HepG2 (cell line): ENCODE measurements around the gene PTPN14. TPM values are rescaled to one million over a fixed set of nuclear protein-coding genes. Genes with fewer than 3 reads are reported as not detected.

Source experiments
- ATAC-seq: fragments of 200-7000 bp; cut with Tn5 transposase; 3 replicates; pipeline ENCODE4 v1.9.1; 2020; ENCODE audit warnings: mild to moderate bottlenecking, moderate library complexity
- Bru-seq: library from RNA; stranded (reverse); fragments of 400-500 nt; gene quantifications from one replicate; lab custom pipeline; 2021; lab: Mats Ljungman, UMichigan
- BruChase-seq, 2 experiments: library from RNA; stranded (reverse); fragments of 400-500 nt; gene quantifications; one replicate each; lab custom pipeline; 2021; lab: Mats Ljungman, UMichigan
- BruUV-seq: library from RNA; stranded (reverse); fragments of 400-500 nt; replicated peaks from 2 replicates; lab custom pipeline; 2021; lab: Mats Ljungman, UMichigan
- CTCF ChIA-PET: fragments of 300-600 bp; formaldehyde crosslinking; extraction: SDS; loops from one replicate; lab custom pipeline; 2021; ENCODE audit warnings: low total read pairs, inconsistent platforms, low intra/inter-chr PET ratio; lab: Yijun Ruan, JAX
- POLR2A ChIA-PET: fragments of 350-600 bp; sonication (Branson Sonifier 250); formaldehyde crosslinking; loops from one replicate; lab custom pipeline; 2020; ENCODE audit warnings: antibody characterized with exemption, inconsistent platforms; lab: Yijun Ruan, JAX
- DNase-seq: peaks from one replicate; pipeline ENCODE4 v3.0.0-alpha.2; 2015; ENCODE audit warnings: low spot score
- FAIRE-seq: peaks from 3 replicates; lab custom pipeline; 2011; peaks lifted over from hg19 to GRCh38; lab: Jason Lieb, UNC
- H2AFZ ChIP-seq: one replicate; pipeline ENCODE4 v1.6.1; 2011; ENCODE audit warnings: low read length, inconsistent platforms
- H3K27ac ChIP-seq: fragments of 300-600 bp; 3 replicates; pipeline ENCODE4 v1.8.0; 2011; ENCODE audit warnings: mixed run types, mild to moderate bottlenecking, mixed read lengths, low read length, inconsistent platforms; ENCODE audit not compliant: insufficient read depth; ENCODE audit errors: extremely low read length
- H3K27me3 ChIP-seq, 2 experiments: fragments of 200-600 bp in 1 of 2; 2 replicates in 1 of 2; 3 replicates in 1 of 2; pipeline versions ENCODE4 v1.6.0 to v1.8.0; 2011; ENCODE audit warnings: low read length in 2 of 2, mild to moderate bottlenecking in 2 of 2, moderate library complexity in 2 of 2, inconsistent platforms in 1 of 2; ENCODE audit not compliant: insufficient read depth in 2 of 2, control insufficient read depth in 1 of 2
- H3K36me3 ChIP-seq, 2 experiments: fragments of 200-600 bp in 1 of 2; replicated peaks in 1 of 2; 2 replicates in 1 of 2; 3 replicates in 1 of 2; pipeline versions ENCODE4 v1.5.1 to v1.8.0; 2011; ENCODE audit warnings: low read length in 2 of 2, inconsistent platforms in 1 of 2; ENCODE audit not compliant: insufficient read depth in 2 of 2, control insufficient read depth in 1 of 2
- H3K4me1 ChIP-seq: 2 replicates; pipeline ENCODE4 v1.5.1; 2012; ENCODE audit warnings: low read length, inconsistent platforms; ENCODE audit not compliant: insufficient read depth
- H3K4me2 ChIP-seq: 2 replicates; pipeline ENCODE4 v1.6.0; 2011; ENCODE audit warnings: low read depth, low read length, inconsistent platforms
- H3K4me3 ChIP-seq, 3 experiments: fragments of 200-600 bp in 1 of 3; sonication (generic), shearing (Covaris generic) in 1 of 3; replicated peaks in 1 of 3; 2 replicates each; pipeline ENCODE4 v1.5.1; 2011 to 2016; ENCODE audit warnings: low read length in 3 of 3, inconsistent platforms in 2 of 3, low read depth in 2 of 3, mild to moderate bottlenecking in 2 of 3, control low read depth in 1 of 3, mixed read lengths in 1 of 3; ENCODE audit not compliant: insufficient read depth in 1 of 3
- H3K79me2 ChIP-seq: one replicate; pipeline ENCODE4 v1.6.1; 2011; ENCODE audit warnings: low read length, inconsistent platforms; ENCODE audit not compliant: insufficient read depth
- H3K9ac ChIP-seq: 2 replicates; pipeline ENCODE4 v1.6.0; 2011; ENCODE audit warnings: mild to moderate bottlenecking, low read depth, low read length, inconsistent platforms; ENCODE audit not compliant: insufficient read depth
- H3K9me3 ChIP-seq: 2 replicates; pipeline ENCODE4 v1.5.1; 2012; ENCODE audit warnings: mild to moderate bottlenecking, low read length
- H4K20me1 ChIP-seq: 2 replicates; pipeline ENCODE4 v1.6.0; 2011; ENCODE audit warnings: inconsistent platforms, mild to moderate bottlenecking, low read length, moderate library complexity; ENCODE audit not compliant: insufficient read depth
- GPN1 ChIP-seq: sonication (generic); formaldehyde crosslinking; IDR thresholded peaks from 2 replicates; pipeline ENCODE4 v1.5.1; 2020; ENCODE audit warnings: missing genetic modification reagents, borderline replicate concordance
- HMGXB4 ChIP-seq, 2 experiments: sonication (generic) in 1 of 2; formaldehyde crosslinking in 1 of 2; IDR thresholded peaks; 2 replicates each; pipeline versions ENCODE4 v1.4.0 to v1.6.1; 2018 to 2020; ENCODE audit warnings: missing genetic modification reagents in 2 of 2, borderline replicate concordance in 1 of 2, low read depth in 1 of 2, mild to moderate bottlenecking in 1 of 2, missing biosample characterization in 1 of 2
- SP2 ChIP-seq: sonication (generic); formaldehyde crosslinking; IDR thresholded peaks from 2 replicates; pipeline ENCODE4 v1.5.1; 2020; ENCODE audit warnings: mild to moderate bottlenecking, missing genetic modification reagents
- ZBTB14 ChIP-seq: sonication (generic); formaldehyde crosslinking; IDR thresholded peaks from 2 replicates; pipeline ENCODE4 v1.4.0; 2020; ENCODE audit warnings: missing genetic modification reagents
- ZNF619 ChIP-seq: sonication (generic); formaldehyde crosslinking; IDR thresholded peaks from 2 replicates; pipeline ENCODE4 v1.4.0; 2020; ENCODE audit warnings: mild to moderate bottlenecking, missing genetic modification reagents
- ZNF646 ChIP-seq: sonication (generic); formaldehyde crosslinking; IDR thresholded peaks from 2 replicates; pipeline ENCODE4 v1.9.0; 2021; ENCODE audit warnings: mild to moderate bottlenecking, missing genetic modification reagents
- WGBS: methylation state at CpG from one replicate; pipeline ENCODE4 v1.1.6; 2017; ENCODE audit warnings: low lambda C conversion rate; 5-methylcytosine and 5-hydroxymethylcytosine counted together
- in situ Hi-C: cut with HindIII; loops from 2 replicates; pipeline ENCODE4 v1.10.0; 2017; ENCODE audit warnings: low pct_unique_long_range_greater_than_20kb; ENCODE audit not compliant: extremely low pct_ligation_motif_present
- intact Hi-C: fragments of 100-400 bp; cut with micrococcal nuclease; formaldehyde crosslinking; loops from one replicate; pipeline ENCODE4 v1.10.0; 2022; ENCODE audit not compliant: unreplicated experiment
- long read RNA-seq, 2 experiments: library from RNA in 1 of 2; library from polyadenylated mRNA in 1 of 2; stranded (forward) in 1 of 2; unstranded in 1 of 2; transcript quantifications; one replicate each; pipeline ENCODE4 v2.0.0, GENCODE V29; 2019 to 2022
- polyA minus RNA-seq, 3 experiments: library from RNA; depleted of rRNA, polyadenylated mRNA; stranded (reverse); fragments of >200 nt; gene quantifications; 2 replicates each; pipeline ENCODE4 v1.2.3, GENCODE V29; 2011; ENCODE audit warnings: low replicate concordance in 1 of 3
- polyA plus RNA-seq, 8 experiments: library from polyadenylated mRNA; depleted of rRNA in 3 of 8; stranded (reverse) in 7 of 8; unstranded in 1 of 8; fragments of >200 nt; fragmentation: Illumina TruSeq in 4 of 8; extraction: Trizol in 4 of 8; gene quantifications; 2 replicates each; pipeline versions ENCODE4 v1.2.1 to v1.2.3, GENCODE V29; 2011 to 2016; ENCODE audit warnings: low read depth in 4 of 8, missing spikeins in 1 of 8, mixed read lengths in 1 of 8; ENCODE audit not compliant: insufficient read depth in 1 of 8
- total RNA-seq, 5 experiments: library from RNA; depleted of rRNA; stranded (reverse); fragments of >200 nt; fragmentation: Illumina TruSeq; extraction: Trizol; gene quantifications; 2 replicates each; pipeline ENCODE4 v1.2.3, GENCODE V29; 2016; ENCODE audit warnings: low read depth in 1 of 5

The PTPN14 gene
- total RNA-seq (2016; rRNA removed; fragmentation: Illumina TruSeq; extraction: Trizol): 4.7 and 8.4 TPM in 2 replicates
- 0.62 and 1.8 TPM in 2 replicates for total RNA-seq (2016; cell fraction: cytosol; rRNA removed; fragmentation: Illumina TruSeq; extraction: Trizol; ENCODE audit: low read depth)
- 4.2 and 7.6 TPM in 2 replicates for total RNA-seq (2016; cell fraction: insoluble cytoplasmic fraction; rRNA removed; fragmentation: Illumina TruSeq; extraction: Trizol)
- 3.1 TPM in 2 replicates for total RNA-seq (2016; cell fraction: membrane; rRNA removed; fragmentation: Illumina TruSeq; extraction: Trizol)
- total RNA-seq (2016; cell fraction: nucleus; rRNA removed; fragmentation: Illumina TruSeq; extraction: Trizol): 7.0 and 8.7 TPM in 2 replicates
- 3.8 and 3.9 TPM in 2 replicates for polyA plus RNA-seq (2011; rRNA removed)
- polyA plus RNA-seq (2011; cell fraction: cytosol; rRNA removed): 2.5 and 3.0 TPM in 2 replicates
- 4.6 and 5.5 TPM in 2 replicates for polyA plus RNA-seq (2011; cell fraction: nucleus; rRNA removed)
- 2.9 and 3.3 TPM in 2 replicates for polyA plus RNA-seq (2012)
- polyA plus RNA-seq (2016; cell fraction: cytosol; fragmentation: Illumina TruSeq; extraction: Trizol; ENCODE audit: low read depth): 0.25 and 0.35 TPM in 2 replicates
- 3.8 and 4.5 TPM in 2 replicates for polyA plus RNA-seq (2016; cell fraction: insoluble cytoplasmic fraction; fragmentation: Illumina TruSeq; extraction: Trizol; ENCODE audit: low read depth)
- 0.82 and 1.2 TPM in 2 replicates for polyA plus RNA-seq (2016; cell fraction: membrane; fragmentation: Illumina TruSeq; extraction: Trizol; ENCODE audit: low read depth)
- polyA plus RNA-seq (2016; cell fraction: nucleus; fragmentation: Illumina TruSeq; extraction: Trizol; ENCODE audit: insufficient read depth, low read depth): 2.7 and 4.5 TPM in 2 replicates
- polyA minus RNA-seq (2011; rRNA and poly(A)+ RNA removed; ENCODE audit: low replicate concordance): 16.6 and 45.9 TPM in 2 replicates
- 4.8 and 5.0 TPM in 2 replicates for polyA minus RNA-seq (2011; cell fraction: cytosol; rRNA and poly(A)+ RNA removed)
- 10.2 and 13.1 TPM in 2 replicates for polyA minus RNA-seq (2011; cell fraction: nucleus; rRNA and poly(A)+ RNA removed)
- Bru-seq, nascent RNA: percentile 66 among the genes with signal in this experiment
- percentile 64 among the genes with signal in this experiment for BruChase-seq, experiment 1, labeled RNA remaining after a 6-hour chase
- percentile 56 among the genes with signal in this experiment for BruChase-seq, experiment 2, labeled RNA remaining after a 2-hour chase
- long read RNA-seq, experiment 1, partial matches to known transcripts: 2 of 3 reads
- long read RNA-seq, experiment 1, other reads (novel, unspliced or antisense): 1 of 3 reads
- long read RNA-seq, experiment 2, full-length matches to known transcripts: 1 of 10 reads
- long read RNA-seq, experiment 2, partial matches to known transcripts: 3 of 10 reads
- long read RNA-seq, experiment 2, other reads (novel, unspliced or antisense): 6 of 10 reads

DNA sequence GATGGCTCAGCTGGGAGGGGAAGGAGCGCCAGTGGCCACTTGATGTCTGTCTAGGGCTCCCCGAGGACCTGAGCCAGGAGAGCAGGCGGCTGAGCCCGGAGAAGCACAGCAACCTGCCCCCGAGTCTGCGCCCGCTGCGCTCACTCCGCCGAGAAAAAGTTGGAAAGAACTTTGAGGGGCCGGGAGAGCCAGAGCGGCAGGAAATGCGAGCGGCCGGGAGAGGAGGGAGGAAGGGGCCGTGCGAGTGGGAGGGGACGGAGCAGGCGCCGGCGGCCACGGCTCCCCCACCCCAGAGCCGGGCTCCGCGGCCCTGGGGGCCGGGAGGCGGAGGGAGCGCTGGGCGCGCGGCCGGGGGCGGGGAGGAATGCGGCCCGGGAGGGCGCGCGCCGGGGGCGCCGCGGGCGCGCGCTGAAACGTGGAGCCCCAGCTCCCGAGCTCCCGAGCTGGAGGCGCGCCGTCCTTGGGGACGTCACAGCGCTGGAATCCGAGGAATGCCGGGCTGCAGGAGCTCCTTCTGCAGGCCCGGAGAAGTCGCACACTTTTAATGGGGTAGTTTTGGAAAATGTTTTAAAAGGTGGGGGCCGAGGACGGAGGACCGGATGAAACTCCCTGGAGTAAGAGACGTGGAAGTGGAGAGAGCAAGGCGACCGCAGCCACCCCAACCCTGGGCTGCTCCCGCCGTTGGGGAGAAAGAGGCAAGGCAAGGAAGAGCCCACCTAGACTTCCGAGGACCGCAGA, at the start of gene PTPN14:
TSS of gene PTPN14 (minus strand) at position 167 of the 738 bp plus-strand sequence. CDS start 86,799 bp downstream, outside the sequence.
- no peaks in the 10 kb centered on the region; the same call in 1 of the 2 replicates for H4K20me1 ChIP-seq
- in situ Hi-C loops: loop anchor here (5.0 kb wide), 1 partner anchor 44 kb away; no protein-coding TSS in a partner anchor
- peak within 1 kb of the TSS; percentile 80 for H3K9ac ChIP-seq
- BruUV-seq: no TSS peak
- H3K4me3 ChIP-seq: peak within 1 kb of the TSS; percentile 89 to 97 (median 90)
- no peaks in the 10 kb centered on the region for H3K36me3 ChIP-seq
- no peaks in the 10 kb centered on the region for H3K9me3 ChIP-seq
- peak within 1 kb of the TSS; percentile 64 for H3K27ac ChIP-seq
- H3K27me3 ChIP-seq: peaks cover 0 to 4% of the 10 kb centered on the region in 2 experiments; a peak in 2 of 5 replicates
- ATAC-seq (peak; percentile 86), DNase-seq (peak; percentile 82), FAIRE-seq (no peak)
- peaks cover 59% of the 10 kb centered on the region for H3K4me1 ChIP-seq
- under 1% methylated on average over 37 of the region's 67 CpGs for WGBS
- H3K4me2 ChIP-seq: peak within 1 kb of the TSS; percentile 93
- ChIA-PET POLR2A (interaction anchor here (0.7 to 1.8 kb wide), 8 partner anchors 11 to 233 kb away, joined by 3 to 6 read pairs (median 4); no protein-coding TSS in a partner anchor), CTCF (no interaction called here)
- H2AFZ ChIP-seq: peak within 1 kb of the TSS; percentile 95
- H3K79me2 ChIP-seq: peaks cover 9% of the 10 kb centered on the region
- intact Hi-C loops: loop anchor here (1.0 to 5.0 kb wide), 4 partner anchors 35 to 104 kb away; no protein-coding TSS in a partner anchor
- no peak for TF ChIP-seq ZNF646
- TF ChIP-seq GPN1 (CRISPR knock-in tag): no peak
- peak; percentile 6; the same call in 1 of the 2 replicates for TF ChIP-seq SP2 (CRISPR knock-in tag)
- peak in 1 of 2 experiments; percentile 71; a peak in 3 of 4 replicates for TF ChIP-seq HMGXB4 (CRISPR knock-in tag; IDR thresholded peaks at IDR 0.05; ENCODE audit: borderline replicate concordance in 1 of 2, low read depth in 1 of 2)
- peak; percentile 92 for TF ChIP-seq ZBTB14 (CRISPR knock-in tag)
- no peak for TF ChIP-seq ZNF619
